GM12891 (cell line): ENCODE measurements around the gene ZNF211.

Experiments used
- PAX5 ChIP-seq: IDR thresholded peaks from 2 replicates; pipeline ENCODE4 v1.6.1; 2011; ENCODE audit warnings: low read length, moderate library complexity, mild to moderate bottlenecking; ENCODE audit not compliant: insufficient read depth, severe bottlenecking
- POLR2A ChIP-seq: IDR thresholded peaks from 2 replicates; pipeline ENCODE4 v1.6.1; 2011; ENCODE audit warnings: low read depth, low read length, control low read depth
- POLR2AphosphoS5 ChIP-seq: IDR thresholded peaks from 2 replicates; pipeline ENCODE4 v1.6.1; 2011; ENCODE audit warnings: low read depth, low read length, control low read depth
- SPI1 ChIP-seq: IDR thresholded peaks from 2 replicates; pipeline ENCODE4 v1.6.1; 2011; ENCODE audit warnings: low read depth, low read length, control low read depth
- TAF1 ChIP-seq: IDR thresholded peaks from 2 replicates; pipeline ENCODE4 v1.6.1; 2011; ENCODE audit warnings: low read depth, low read length, control low read depth

GRCh38 chr19:57664269-57665127 lies 31.5 kb downstream of the ZNF211 start:
- TF ChIP-seq POLR2A (no peak), TAF1 (no peak), POLR2AphosphoS5 (no peak), SPI1 (no peak), PAX5 (no peak)
